GM21447 (cell line): ENCODE data around the gene LY6G5B.

ENCODE experiments used
- ATAC-seq: cut with Tn5 transposase; IDR thresholded peaks from one replicate; pipeline ENCODE4 v1.9.1; 2021; ENCODE audit not compliant: unreplicated experiment

Gene LY6G5B

DNA sequence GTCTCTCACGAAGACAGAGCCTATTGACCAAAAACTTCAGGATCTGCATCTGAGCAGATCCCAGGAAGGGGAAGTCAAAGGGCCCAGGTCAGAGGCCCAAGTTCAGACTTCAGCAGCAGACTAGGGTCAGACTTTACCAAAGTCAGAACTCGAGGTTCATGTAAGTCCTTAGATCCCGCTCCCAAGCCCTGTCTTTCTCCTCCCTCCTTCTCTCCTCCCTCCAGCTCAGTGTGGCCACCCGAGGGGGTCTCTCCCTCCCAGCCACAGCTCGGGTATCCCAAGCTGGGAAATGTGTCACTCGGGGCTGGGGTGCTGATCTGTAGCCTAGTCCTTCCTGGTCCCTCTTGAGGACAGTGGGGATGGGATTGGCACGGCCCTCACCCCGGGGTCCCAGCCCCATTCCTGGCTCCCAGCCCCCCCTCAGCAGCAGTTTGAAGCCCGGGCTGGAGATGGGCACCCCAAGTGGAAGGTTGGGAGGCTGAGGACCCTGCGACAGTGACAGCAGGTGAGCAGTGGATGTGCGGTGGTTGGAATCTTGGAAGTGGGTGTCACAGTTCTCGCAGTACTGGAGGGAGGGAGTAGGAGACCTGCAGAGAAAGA lies 7.6 kb upstream of the LY6G5B start:
- ATAC-seq = no peak

DNA sequence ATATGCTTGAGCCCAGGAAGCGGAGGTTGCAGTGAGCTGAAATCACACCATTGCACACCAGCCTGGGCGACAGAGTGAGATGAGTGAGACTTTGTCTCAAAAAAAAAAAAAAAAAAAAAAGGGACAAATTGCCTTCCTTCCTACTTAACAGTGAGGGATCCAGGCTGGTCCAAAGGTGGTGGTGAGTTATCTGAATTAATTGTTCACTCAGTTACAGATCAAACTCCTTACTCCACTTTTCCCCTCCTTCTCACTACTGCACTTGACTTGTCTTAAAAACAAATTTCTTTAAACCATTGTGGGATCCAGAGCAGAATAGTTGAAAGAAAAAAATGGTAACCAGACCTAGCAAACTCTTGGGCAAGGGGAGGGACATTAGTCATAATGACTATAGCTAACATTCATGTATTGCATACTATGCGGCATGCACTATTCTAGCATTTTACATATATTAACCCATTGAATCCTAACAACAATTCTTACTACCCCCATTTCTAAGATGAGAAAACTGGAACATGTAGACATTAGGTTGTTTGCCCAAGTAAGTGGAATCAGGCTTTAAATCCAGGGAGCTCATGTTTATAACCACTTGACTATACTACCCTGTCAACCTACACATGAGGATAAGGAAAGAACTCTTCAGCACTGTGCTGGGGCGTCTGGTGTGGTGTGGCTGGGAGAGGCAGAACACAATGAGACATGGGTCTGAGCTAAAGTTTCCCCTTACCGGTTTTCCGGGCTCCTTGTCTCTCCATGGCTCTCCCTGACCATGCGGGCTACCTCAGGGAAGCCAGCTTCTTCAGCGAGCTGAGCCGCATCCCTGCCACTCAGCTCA lies 6.4 kb upstream of the LY6G5B start:
- ATAC-seq = no peak

DNA sequence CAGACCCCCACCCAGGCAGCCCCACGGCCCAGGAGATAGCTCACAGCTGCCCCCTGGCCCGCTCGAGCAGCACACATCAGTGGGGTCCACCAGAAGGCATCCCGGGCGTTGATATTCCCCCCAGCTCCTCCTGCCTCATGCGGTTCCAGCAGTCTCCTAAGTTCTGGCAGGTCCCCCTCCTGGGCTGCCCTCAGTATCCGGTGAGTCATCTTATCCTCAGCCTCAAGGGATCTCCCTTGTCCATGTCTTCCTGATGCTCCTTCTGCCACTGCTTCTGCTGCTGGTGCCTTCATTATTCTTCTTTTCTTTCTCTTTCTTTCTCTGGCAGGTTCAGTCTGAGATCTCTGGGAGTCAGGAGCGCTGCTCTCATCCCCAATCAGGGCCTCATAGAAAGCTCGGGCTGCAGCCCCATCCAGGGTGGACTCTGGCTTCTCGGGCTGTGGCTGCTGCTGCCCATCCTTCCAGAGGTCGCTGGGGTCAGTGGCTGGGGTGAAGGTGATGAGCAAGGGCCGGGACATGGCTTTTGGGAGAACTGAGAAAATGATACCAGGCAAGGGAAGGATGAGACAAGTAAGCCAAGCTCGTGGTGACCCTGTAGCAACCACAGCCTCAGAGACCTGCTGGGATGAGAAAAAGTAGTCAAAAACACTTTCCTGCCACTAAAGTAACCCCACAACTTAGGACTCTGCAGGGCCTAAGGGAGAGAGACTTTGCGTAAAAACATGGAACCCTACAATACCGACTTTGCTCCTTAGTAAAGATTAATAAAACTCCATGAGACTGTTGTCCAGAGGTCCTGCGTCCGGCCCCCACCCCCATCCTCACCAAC lies 5.6 kb upstream of the LY6G5B start:
- ATAC-seq = no peak

DNA sequence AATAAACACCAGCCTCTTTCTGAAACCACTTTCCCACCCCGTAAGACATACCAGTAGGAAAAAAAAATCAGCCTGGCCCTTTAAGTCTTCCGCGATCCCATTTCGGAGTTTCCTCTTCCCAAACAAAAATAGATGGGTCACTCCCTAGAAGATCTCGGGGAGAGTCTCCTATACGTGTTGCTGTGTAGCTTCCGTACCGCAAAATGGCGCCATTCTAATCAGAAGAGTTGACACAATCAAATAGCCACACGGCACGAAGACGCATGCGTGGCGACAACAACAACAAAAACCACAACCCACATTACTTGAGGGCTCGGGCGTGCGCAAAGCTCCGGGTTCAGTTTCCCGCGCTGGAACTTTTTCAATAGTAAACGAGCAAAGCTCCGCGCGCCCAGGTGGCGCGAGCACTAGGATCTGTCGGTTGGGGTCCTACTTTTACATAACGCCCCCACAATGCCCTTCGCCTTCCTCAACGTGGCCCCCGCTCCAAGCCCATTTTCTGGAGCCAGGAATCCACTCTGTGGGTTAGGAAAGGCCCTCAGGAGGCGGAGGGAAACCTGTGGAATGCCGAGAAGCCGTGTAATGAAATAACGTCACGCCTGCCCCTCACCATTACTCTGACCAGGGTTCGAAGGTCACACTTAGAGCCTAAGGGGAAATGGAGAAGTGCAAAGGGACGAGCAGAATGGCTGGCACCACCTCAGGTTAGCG lies 4.8 kb upstream of the LY6G5B start, which contains the start of gene GPANK1:
GPANK1 (minus strand) TSS at position 208 of the 711 bp plus-strand sequence. CDS start 519 bp downstream, outside the sequence.
- peak; percentile 30 for ATAC-seq

DNA sequence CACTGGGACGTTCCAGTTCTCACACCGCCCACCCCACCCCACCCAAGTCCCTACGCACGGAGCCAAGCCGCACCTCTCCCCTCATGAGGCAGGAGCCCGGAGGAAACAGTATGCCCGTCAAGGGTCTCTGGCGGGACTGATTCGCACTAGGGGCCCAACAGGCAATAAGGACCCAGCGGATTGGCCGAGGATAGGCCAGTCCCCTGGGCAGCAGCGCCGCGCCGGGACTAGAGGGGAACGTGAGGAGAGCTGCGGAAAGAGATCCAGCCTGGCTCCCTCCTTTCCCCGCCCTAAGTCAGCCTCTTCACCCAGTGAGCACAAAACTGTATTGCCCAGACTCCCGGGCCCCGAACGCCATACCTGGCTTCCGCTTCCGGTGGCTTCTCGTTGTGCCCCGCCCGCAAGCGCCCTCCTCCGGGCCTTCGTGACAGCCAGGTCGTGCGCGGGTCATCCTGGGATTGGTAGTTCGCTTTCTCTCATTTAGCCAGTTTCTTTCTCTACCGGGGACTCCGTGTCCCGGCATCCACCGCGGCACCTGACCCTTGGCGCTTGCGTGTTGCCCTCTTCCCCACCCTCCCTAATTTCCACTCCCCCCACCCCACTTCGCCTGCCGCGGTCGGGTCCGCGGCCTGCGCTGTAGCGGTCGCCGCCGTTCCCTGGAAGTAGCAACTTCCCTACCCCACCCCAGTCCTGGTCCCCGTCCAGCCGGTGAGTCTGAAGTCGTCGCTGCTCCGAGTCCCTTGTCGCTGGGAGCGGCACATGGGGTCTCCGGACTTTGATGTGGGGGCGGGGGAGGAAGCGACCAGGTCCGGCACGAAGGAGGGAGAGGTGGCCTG lies 4.1 kb upstream of the LY6G5B start, which contains the start of gene CSNK2B:
CSNK2B (plus strand) TSS at position 580 of the 836 bp plus-strand sequence. CDS start 752 bp downstream, outside the sequence.
- peak; percentile 73 for ATAC-seq

DNA sequence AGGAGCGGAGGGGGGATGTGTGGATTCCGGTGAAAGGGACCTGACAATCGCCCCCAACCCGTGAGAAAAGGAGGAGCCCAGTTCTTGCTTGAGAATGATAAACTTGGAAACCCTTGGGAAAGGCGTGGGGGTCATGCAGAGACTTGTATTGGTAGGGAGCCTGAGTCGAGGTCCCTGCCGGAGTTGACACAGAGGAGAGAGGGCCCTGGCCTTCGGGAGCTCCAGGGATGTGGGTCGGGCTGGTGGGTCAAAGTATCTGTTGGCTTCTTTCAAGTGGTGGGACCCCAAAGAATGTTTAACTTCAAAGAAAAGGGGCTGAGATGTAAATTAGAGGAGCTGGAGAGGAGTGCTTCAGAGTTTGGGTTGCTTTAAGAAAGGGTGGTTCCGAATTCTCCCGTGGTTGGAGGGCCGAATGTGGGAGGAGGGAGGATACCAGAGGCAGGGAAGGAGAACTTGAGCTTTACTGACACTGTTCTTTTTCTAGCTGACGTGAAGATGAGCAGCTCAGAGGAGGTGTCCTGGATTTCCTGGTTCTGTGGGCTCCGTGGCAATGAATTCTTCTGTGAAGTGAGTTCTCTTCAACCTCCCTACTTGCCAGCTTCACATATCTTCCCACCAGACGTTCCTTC lies 3.3 kb upstream of the LY6G5B start:
- no peak for ATAC-seq

DNA sequence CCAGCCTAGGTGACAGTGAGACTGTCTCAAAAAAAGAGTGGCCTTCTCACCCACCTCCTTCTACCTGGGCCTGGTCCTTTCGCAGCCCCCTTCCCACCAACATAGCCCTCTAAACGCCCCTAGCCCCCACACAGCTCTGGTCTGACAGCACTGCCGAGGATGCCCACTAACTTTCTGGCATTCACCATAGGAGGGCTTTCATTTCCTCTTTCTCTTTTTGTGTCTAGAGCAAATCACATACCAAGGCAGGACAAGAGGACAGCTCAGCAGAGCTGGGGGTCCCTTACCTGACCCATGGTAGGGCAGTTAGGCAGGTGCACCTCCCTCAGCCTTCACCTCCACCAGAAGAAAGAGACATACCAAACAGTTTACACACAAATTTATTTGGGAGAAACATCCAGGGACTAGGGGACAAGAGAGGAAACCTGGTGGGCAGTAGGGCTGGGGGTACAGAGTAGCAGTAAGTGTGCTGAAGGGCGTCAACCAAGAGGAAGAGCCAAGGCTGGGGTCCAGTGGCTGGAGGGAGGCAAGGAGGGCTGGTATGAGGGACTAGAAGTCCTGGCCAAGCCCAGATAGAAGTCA lies 6.6 kb downstream of the LY6G5B start:
- ATAC-seq = no peak

DNA sequence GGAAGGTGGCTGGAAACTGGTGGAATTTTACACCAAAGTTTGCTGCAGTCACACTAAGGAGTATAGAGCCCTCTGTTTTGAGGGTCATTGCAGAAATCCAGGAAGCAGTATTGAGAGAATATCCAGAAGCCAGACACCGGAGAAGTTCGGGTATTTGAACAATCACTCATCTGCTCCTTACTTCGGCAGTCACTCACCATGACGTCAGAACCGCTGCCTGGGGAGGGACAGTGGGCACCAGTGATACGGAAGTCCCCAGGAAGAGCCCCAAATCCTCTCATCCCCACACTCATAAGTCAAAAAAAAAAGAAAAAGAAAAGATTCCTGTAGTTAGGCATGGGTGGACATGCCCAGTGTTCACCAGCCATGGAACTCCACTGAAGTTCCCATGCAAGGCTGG lies 7.1 kb downstream of the LY6G5B start:
- no peak for ATAC-seq

DNA sequence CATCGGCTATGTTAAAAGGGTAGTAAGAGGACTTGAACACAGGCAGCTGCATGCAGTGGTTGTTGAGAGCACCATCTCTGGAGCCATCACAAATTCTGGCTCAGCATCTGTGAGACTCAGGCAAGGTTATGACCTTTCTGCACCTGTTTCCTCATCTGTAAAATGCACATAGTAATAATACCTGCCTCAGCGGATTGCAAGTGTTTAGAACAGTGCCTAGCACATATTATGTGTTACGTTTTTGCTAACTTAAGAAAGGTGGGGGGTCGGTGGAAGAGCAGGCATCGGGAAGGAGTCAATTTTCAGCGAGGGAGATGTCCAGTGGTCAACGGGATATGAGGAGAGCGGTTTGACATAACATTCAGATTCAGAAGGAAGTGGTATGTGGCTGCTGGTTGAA lies 8.2 kb downstream of the LY6G5B start:
- ATAC-seq = no peak

DNA sequence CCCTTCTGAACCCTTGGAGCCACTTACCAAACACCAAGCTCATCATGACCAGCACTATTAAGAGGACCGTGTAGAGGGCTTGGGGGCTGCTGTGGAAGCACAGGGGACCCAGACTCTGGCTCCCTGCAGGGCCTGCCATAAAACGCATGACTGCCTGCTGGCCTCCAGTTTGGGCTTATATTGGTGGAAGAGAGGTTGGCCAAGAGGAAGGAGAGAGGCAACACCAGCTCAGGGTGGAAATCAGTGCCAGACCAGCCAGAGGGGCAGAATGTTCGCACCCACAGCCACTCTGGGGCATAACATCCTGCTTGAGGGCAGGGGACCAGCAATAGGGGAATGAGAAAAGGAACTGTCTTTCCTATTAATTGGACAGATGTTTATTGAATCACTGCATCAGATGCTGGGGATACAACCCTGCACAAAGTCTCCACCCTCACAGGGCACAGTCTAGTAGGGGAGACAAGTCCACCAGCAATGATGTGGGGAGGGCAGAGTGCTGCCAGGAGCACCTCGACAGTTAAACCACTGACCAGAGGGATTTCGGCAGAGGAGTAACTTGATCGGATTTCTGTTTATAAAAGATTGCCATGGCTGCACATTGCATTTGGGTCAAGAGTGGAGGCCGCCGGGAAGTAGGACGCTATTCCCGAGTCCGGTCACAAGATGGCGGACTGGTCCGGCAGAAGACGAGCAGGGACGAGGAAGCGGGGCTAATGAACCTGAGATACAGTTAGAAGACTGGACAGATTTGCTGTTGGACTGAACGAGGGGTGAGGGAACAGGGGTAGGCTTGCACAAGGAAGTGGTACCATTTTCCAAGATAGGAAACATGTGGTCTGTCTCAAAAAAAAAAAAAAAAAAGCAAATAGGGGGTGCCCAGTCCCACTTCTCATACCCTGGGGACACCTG lies 10.7 kb downstream of the LY6G5B start, which contains the start of gene LY6G5C:
LY6G5C (minus strand) TSS at position 842 of the 909 bp plus-strand sequence; CDS start at position 148, 694 bp downstream.
- ATAC-seq = no peak

DNA sequence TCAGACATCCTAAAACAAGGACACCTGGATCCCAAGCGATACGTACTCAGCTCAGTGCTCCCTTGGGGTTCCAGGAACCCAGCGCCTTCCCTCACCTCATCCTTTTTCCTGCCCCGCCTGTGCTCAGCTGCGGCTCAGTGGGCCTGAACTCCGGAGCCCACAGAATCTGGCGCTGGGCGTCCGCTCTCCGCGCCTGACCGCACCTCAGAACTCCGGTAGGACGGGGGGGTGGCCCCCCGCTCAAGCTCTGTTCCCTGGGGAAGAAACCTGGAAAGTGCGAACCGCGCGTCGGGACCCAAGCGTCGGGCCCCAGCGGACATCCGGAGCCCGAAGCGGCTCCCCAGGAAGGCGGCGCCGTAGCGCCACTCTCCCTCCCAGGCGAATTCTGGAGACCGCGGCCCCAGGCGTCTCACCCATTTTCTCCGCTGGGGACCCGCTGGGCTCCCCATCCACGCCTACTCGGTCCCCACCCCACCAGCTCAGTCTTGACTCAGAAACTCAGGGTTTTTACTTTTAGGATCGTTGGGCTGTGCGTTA lies 11.4 kb downstream of the LY6G5B start:
- ATAC-seq = no peak

DNA sequence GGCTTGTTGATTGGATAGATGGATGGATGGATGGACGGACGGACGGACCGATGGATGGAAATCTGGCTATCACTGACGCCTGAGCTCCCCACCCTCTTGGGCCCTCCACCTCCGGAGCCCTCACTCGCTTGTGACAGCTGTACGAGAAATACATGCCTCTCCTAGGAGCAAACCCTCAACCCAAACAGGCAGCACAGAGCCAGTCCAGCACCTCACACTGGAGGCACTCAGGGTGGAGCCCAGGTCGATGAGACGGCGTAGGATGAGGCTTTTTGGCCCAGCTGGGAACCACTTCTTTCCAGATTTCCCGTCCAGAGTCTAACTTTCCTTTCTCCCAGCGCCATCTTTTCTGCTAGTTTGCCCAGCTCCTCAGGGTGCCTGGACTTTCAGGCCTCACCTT lies 13.8 kb downstream of the LY6G5B start:
- ATAC-seq = no peak

DNA sequence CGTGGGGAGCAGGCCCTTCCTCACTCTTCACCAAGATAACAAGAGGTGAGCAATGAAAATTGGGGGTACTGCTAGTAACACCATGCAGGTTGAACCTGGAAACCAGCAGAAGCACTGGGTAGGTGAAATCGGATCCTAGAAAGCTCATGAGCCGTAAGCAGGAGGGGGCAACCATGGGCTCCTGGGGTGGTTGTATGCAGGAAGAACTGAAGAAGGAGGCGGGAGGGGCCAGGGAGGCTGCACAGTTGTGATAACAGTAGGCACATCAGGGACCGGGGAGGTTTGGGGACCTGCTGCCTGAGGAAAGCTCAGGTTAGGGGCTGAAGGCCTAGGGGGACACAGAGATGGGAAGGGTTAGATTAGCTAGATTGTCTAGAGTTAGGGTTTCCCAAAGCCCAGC lies 16.7 kb downstream of the LY6G5B start:
- no peak for ATAC-seq

DNA sequence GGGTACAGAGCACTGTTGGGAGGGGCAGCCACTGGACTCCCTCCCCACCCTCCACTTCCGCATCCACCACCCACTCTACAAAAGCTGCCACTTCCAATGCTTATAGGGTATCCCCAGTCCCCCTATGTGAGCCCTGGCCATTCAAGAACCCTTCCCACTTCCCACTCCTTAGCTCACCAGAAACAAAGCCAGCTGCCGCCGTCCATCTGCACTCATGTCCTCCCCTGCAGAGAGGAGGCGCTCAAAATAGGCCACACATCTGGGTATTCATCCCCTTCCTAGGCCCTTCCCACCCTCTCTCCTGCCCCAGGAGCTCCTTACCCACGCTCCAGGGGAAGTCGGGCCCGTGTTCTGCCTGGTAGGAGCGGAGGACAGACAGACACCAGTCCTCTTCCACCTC lies 17.5 kb downstream of the LY6G5B start:
- no peak for ATAC-seq

DNA sequence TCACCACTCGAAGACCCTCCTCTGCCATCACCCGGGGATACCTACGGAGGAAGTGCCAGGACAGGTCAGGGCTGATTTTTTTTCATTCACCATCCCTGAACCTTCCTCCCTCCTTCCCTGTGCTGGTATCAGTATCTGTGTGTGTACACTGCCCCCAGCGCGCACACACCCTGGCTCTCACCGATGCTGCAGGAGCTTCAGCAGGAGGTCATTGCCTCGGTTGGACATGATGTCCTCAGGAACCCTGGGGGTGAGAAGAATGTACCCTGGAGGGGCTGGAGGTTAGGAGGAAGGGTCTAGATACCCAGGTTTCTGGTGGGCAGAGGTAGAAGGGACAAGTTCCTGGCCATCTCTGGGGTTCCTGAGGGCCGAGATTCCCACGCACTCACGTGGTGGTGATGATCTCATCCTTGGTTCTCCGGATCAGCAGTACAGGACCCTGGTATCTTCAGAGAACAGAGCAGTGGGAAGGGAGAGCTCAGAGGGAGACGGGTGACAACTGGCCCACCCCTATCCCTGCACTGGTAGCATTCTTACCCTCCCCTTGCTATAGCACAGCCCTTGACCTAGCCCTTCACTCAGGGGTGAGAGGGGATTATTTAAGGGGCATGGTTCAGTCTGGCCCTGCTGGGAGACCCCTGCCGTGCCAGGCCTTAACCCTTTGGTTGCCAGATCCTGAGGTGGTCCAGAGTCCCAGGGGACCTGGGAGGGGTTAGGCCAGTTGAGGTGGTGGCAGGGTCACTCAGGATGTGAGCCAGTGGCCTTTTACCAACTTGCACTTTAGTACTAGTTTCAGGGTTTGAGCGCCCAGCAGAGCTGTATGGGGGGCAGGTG lies 18.3 kb downstream of the LY6G5B start:
- no peak for ATAC-seq

DNA sequence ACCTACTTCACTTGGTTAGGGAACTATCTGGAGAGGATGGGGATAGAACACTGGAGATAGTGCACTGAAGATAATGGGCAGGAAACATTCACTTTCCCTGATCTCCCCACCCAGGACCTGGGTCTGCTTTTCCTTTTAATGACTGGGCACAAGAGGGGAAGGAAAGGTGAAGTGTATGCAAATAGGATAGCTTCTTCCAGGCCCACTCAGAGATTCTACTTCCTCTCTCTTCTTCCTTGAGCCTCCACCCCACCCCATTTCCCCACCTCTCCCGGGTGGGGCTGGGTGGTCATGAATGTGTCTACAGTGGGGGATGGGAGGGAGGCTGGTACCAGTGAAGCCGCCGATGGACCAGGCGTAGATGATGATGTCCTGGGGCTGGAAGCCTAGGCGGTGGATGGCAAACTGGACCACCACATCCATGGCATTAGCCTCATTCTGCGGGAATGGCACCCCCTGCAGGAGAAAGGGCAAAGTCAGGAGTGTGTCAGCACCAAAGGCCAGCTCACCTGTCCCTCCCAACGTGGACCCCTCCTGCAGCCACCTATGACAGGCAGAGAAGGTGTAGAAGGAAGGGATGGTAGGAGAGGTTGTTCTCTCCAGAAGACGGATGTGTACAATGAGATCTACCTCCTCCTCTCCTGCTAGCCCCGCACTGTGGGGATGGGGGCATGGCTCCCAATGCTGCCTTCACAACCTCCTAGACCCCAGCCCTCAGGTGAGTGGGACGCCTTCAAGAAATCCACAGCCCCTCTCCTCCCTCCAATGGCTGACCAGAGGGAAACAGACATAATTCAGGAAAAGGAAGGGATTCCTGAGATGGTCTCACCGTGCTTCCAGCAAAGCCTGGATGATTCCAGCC lies 19.7 kb downstream of the LY6G5B start:
- ATAC-seq = no peak
